HG02571 (cell line): ENCODE results near the gene PIK3R1.

ENCODE experiments used
- ATAC-seq: cut with Tn5 transposase; IDR thresholded peaks from one replicate; pipeline ENCODE4 v1.9.1; 2021; ENCODE audit warnings: mild to moderate bottlenecking, moderate library complexity; ENCODE audit not compliant: unreplicated experiment

Gene PIK3R1

DNA sequence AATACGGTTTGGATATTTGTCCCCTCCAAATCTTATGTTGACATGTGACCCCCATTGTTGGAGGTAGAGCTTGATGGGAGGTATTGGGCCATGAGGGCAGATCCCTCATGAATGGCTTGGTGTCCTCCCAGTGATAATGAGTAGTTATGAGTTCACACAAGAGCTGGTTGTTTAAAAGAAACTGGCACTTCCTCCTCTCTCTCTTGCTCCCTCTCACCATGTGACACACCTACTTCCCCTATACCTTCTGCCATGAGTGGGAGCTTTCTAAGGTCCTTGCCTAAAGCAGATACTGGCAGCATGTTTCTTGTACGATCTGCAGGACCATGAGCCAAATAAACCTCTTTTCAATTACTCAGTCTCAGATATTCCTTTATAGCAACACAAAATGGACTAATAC, 132.0 kb downstream of the PIK3R1 start:
- no peak for ATAC-seq

DNA sequence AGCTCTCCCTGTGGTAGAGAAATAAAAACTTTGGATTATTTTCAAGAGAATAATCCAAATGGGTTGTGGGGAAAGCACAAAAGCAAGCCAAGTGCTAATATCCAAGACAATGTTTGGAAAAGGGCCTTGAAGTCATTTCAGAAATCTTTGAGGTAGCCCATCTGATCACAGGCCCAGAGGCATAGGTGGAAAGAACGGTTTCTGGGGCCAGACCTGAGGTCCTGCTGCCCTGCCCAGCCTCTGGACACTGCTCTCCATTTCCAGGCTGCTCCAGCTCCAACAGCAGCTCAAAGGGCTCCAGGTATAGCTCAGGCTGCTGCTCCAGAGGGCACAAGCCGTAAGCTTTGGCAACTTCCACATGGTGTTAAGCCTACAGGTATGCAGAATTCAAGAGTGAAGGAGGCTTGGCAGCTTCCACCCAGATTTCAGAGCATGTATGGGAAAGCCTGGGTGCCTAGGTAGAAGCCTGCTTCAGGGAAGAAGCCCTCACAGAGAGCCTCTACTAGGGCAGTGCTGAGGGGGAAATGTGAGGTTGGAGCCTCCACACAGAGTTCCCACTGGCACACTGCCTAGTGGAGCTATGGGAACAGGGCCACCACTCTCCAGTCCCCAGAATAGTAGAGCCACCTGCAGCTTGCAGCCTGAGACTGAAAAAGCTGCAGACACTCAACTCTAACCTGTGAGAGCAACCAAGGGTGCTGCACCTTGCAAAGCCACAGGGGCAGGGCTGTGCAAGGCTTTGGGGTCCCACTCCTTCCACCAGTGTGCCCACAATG, 133.1 kb downstream of the PIK3R1 start:
- no peak for ATAC-seq

DNA sequence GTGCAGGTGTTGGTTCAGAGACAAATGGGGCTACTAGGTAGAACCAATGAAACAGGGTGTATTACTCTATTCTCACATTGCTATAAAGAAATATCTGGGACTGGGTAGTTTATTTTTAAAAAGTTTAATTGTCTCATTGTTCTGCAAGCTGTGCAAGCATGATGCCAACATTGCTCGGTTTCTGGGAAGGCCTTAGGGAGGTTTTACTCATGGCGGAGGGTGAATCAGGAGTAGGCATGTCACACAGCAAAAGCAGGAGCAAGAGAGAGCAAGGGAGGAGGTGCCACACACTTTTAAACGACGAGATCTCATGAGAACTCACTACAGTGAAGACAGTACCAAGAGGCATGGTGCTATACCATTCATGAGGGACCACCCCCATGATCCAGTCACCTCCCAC, 134.6 kb downstream of the PIK3R1 start:
- ATAC-seq, result no peak
